SK-N-DZ (cell line): ENCODE results near the gene TBX1.
"Not testable (repeated sequence)": the region's sequence is repeated elsewhere in the genome, so short reads cannot be mapped to it uniquely, and the experiment has no call there.

Source experiments
- DNase-seq: peaks from one replicate; pipeline ENCODE4 v3.0.0-alpha.2; 2015; ENCODE audit warnings: low spot score

TBX1 gene

DNA sequence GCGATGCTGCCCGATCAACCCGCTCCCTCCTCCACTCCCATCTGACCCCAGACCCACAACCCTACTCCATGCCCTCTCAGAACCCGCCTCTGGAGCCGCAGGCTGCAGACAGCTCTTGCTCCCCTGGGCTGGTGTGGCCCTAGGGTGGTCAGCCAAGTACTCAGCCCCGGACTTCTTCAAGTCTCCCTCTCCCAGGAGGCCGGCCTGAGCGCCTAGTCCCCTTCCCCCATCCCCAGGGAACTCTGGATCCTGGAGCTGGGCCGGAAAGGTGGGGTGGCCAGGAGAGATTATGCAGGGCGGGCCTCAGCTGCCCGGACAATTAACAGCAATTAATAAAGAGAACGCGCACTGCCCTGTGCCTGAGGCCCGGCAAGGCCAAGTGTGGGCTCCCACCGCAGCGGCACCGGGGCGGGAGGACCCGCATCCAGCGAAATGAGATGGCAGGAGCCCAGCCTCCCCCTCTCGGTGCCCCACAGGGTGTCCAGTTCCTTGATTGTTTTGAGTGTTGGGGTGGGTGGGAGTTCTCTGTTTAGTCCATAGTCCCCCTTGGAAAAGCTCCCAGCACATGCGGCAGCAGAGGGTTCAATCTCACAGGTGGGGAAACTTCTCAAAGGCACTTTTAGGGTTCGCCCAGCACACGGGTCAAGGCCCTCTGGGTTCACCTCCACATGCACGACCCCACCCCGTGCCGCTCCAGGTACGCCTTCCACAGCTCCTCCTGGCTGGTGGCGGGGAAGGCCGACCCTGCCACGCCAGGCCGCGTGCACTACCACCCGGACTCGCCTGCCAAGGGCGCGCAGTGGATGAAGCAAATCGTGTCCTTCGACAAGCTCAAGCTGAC is 3.1 kb downstream of the TBX1 start:
- no peak for DNase-seq

DNA sequence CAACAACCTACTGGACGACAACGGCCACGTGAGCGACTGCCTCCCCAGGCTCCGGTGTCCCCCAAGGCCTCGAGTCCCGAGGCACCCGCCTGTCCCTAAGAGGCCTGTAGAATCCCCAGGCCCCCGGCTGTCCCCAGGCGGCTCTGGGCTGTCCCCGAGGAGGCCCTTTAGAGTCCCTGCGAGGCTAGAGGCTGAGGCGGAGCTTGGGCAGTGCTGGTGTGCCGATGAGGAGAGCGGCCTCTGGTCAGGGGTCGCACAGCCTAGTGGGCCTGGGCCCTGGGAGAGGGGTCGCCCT is 3.7 kb downstream of the TBX1 start:
- DNase-seq, result no peak

DNA sequence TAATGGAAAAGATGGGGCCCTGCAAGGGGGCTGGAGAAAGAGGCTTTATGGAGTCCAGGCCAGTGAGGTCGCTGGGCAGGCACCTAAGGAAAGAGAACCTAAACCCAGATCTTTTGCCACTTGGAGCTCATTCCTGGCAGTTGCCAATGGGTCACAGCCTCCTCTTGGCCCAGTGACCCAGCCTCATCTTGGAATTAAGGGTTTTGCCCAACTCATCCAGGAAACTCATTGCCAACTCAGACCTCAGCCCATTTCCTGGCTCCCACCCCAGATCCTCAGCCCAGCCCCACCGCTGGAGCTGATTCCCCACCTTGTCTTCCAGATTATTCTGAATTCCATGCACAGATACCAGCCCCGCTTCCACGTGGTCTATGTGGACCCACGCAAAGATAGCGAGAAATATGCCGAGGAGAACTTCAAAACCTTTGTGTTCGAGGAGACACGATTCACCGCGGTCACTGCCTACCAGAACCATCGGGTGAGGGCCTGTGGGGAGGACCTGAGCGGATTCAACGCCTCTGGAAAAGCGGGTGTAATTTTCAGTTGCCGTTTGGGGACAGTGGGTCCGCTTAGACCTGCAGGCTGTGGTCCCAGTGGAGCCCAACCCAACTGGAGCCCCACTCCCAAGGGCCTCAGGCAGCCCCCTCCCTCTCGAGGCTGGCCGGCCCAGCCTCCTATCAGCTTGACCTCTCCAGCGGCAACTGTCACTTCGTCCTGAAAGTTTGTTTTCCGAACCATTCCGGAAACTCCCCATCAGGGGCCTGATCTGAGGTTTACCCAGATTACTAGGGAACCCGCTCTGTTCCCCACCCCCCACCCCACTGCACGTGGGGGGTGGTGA is 4.3 kb downstream of the TBX1 start:
- DNase-seq, result no peak

DNA sequence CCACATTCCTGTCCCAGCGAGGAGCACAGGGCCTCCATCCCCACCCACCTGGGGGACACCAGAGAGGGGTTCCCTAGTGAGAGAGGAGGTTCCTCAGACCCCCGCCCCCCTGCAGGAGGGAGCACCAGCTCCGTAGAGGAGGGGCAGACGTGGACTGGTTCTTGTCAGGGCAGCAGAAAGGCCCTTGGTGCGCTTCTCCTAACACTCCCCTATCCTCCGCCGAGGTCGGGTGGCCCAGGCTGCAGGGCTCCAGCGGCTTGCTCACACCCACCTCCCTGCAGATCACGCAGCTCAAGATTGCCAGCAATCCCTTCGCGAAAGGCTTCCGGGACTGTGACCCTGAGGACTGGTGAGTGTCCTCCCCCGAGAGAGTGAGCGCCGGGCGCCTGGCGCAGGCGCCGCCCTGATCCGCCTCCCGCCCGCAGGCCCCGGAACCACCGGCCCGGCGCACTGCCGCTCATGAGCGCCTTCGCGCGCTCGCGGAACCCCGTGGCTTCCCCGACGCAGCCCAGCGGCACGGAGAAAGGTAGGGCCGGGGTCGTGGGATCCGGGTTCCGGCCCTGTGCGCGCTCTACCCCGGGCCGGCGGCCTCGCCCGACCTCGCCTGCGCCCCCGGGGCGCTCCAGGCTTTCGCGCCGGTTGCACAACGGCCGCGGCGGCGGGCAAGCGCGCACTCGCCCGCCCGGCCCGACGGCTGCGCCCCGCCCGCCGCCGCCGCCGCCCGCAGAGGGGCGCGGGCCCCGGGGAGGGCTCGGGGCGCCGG is 5.1 kb downstream of the TBX1 start:
- DNase-seq, result no peak

DNA sequence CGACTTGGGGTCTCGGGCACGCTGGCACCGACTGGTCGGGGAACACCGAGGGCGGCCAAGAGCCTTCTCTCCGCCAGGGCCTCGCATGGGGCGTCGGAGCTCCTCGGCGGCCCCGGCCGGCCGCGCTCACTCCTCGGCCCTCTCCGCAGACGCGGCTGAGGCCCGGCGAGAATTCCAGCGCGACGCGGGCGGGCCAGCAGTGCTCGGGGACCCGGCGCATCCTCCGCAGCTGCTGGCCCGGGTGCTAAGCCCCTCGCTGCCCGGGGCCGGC is 5.6 kb downstream of the TBX1 start:
- DNase-seq, result no peak

DNA sequence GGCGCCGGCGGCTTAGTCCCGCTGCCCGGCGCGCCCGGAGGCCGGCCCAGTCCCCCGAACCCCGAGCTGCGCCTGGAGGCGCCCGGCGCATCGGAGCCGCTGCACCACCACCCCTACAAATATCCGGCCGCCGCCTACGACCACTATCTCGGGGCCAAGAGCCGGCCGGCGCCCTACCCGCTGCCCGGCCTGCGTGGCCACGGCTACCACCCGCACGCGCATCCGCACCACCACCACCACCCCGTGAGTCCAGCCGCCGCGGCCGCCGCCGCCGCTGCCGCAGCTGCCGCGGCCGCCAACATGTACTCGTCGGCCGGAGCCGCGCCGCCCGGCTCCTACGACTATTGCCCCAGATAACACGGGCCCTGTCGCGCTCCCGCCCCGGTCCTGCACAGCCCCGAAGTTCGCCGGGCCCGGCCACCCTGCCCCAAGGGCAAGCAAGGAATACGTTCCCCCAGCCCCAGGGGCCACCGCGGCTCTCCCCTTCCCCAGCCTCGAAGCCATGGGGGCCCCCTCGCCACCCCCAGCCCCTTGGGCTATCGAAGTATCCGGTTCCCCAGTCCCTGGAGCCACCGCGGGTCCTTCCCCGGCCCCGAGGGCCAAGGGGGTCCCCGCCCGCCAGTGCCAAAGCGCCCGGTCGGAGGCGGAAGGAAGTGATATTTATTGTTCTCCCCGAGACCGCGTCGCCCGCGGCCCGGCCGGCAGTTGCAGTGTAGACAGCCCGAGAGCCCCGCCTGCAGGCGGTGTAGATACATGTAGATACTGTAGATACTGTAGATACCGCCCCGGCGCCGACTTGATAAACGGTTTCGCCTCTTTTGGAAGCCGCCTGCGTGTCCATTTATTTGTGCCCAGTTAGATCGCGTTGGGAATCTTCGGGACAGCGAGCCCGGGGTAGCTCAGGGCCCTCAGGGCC is 6.2 kb downstream of the TBX1 start:
- DNase-seq, result no peak

DNA sequence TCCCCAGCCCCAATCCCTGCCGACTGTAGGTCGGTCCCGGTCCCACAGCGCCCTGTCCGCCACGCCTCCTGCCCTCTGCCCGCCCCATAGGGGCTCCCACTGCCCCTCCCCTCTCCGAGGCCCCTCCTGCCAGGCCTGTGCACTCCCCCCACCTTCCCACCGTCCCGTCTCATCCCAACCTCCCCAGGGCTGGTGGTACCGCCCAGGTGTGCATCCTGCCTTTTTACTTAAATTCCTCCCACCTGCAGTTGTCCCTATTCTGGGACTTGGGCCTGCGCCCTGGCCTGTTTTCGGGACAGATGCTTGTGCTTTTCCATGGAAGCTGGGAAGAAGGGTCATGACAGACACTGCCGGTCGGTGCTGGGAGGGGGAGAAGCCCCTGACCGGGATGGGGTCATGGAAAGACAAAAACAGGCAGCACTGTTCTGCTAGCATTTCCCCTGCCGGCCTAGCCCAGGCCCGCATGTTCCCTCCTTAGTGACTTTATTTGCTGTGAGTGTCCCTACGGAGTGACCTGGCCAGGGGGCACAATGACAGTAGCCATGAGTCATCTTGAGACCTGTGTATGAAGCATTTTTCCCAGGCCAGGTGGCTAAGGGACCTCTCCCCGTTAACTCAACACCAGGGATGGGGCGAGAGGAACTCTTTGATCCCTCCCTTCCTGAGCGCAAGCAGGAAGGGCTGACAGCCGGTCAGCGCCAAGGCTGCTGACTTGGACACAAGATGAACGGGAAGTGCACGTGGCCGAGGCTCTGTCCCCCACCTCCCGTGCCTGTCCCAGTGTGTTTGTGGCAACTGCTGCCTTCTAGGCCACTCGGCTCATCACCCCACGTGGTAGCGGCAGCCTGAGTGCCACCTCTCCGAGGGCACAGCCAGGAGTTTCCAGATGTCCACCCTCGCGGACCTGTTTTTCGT is 7.1 kb downstream of the TBX1 start:
- no peak for DNase-seq

DNA sequence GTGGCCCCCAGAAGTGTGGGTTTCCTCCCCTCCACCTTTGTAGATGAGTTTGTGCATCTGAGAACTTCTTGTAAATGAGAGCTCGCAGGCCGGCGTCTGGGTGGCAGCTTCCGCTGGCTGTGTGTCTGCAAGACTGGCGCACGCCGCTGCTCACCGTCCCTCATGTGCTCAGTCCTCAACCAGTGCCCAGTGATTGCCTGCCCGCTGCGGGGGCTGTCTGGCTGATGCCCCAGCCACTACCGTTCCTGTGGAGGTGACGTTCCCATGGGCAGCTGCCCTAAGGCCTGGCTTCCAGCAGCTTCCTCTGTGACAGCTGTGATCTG is 8.8 kb downstream of the TBX1 start:
- DNase-seq, result no peak

DNA sequence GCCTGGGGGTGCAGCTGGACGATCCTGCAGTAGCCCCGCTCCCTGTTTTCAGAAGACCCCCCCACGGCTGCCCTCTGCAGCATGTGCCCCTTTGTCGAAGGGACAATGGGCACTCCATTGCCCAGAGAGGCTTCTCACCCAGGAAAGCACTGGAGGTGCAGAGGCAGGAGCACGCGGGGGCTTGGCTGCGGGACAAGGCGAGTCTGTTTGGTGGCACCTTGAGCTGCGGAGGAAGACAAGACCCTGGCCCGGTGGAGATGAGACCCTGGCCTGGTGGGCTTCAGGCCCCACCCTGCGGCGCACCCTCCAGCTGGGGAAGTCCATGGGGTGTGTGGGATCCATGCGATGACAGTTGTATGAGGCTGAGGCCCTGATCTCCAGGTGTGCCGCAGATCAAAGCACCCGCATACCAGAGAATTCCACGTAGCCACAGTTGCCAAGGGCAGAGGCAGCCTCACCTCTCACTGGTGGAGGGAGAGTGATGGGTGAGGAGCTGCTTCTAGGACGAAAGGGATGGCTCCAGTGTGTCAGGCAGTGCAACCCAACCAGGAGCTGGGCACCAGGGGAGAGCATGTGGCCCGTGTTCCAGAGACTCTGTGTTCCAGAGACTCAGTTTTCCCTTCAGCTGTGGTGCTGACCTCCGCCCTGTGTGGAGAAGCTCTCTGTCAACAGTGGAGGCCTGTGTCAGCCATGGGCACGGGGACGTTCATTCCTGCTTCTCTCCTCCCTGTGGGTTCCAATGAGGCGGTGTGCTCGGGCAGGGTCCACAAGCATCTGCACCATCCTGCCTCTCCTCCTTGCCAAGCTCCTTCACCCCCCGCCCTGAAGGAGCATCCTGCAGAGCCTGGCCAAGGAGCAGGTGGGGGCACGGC is 10.0 kb downstream of the TBX1 start:
- DNase-seq, result no peak

DNA sequence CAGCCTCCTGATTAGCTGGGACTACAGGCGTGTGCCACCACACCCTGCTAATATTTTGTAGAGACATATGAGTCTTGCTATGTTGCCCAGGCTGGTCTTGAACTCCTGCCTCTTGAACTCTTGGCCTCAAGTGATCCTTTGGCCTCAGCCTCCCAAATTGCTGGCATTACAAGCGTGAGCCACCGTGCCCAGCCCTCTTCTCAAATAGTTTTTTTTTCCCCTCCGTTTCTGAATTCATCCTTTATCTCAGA is 11.8 kb downstream of the TBX1 start:
- DNase-seq, result no peak

DNA sequence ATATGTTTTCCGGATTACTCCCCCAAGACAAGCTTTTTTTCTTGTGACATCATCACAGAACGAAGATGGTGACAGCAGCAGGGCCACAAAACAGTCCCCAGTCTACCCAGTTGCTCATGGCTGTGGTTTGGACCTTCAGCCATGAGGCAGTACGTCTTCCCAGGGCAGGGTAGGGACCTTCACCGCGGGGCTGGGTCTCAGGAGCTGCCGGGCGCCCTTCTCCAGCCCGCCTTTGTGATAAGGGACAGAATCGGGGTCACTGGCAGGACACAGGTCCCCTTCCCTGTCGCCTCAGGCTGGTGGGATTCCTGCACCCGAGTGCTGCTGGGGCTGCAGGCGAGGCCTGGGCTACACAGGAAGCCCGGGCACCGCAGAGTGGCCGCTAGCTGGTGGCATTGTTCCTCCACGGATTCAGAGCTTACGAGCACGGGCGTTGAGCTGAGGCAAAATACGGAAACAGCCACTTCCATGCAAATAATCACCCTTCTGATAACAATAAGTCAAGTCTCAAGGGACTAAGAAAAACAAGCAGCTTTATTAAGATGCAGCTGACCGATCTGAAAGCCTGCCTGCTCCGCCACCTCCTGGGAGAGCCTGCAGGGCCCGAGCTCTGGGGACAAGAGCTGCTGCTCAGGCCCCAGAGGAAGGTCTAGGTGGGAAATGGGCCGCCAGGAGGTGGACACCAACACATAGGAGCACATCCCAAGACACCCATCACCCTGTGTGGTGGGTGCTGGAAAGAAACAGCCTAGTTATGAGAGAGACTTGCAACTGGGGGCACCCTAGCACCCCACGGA is 12.3 kb downstream of the TBX1 start:
- no peak for DNase-seq

DNA sequence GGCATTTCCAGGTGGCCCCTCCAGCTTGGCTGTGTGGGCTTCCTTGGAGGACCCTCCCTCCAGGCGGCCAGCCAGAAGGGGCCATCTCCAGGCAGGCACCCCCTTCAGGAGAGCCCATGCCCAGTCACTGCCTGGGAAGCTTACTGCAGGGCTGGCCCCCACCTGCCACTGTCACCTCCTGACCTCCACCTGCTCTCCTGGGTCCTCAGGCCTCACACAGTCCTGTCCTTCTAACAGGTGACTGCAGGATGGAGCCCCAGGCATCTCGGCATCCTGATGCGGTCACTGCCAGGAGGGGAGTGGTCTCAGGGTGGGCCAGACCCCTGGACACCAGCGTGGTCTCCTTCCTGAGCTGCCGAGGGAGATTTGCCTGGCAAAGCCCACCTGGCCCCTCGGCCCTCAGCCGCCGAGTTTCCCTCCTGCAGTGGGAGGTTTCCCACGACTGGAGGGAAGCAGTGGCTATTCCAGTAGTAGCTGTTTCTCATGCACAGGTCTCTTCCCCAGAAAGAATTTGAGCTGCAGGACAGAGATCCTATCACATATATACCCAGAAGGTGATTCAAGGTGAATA is 13.0 kb downstream of the TBX1 start:
- no peak for DNase-seq

DNA sequence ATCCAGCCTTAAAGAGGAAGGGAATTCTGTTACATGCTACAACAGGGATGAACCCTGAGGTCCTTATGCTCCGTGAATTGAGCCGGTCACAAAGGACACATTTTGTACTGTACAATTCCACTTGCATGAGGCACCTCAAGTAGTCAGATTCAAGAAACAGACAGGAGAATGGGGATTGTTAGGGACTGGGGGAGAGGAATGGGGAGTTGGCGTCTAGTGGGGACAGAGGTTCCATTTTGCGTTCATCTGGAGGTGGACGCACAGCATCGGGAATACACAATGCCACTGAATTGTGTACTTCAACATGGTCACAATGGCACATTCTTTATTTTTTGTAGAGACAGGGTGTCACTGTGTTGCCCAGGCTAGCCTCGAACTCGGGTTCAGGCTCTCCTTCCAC is 14.1 kb downstream of the TBX1 start:
- DNase-seq, result no peak

DNA sequence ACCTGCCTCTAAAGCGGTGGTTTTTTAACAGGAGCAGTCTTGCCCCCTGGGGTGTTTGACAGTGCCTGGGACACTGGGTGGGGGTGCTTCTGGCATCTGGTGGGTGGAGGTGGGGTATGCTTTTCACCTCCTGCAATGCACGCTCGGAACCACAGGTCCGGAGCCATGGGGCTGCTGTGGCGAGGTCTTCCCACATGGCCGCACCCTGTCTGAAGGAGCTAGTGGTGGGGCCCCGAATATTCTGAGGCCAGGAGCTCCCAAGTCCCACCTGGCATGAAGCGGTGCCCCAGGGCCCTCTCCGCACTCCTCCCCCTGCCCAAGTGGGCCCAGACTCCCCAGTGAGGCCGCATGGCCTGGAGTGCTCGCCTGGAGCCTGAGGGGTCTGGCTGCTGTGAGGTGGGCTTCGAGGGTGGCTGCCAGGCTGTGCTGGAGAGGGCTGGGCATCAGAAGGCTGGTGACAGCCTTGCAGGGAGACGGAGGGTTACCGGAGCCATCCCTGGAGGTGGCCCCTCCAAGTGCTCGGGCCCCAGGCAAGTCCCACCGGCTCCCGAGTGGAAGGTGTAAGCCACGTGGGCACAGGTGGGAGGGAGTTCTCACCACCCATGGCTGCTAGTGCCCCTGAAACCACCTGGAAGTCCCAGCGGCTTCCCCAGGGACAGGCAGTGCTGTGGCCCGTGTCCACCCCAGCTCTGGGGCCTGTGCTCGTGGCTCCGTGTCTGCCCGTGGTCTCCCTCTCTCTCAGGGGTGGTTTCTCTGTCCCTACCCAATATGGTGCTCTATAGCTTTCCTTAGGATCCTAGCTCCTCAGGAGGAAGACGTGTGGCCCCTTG is 15.1 kb downstream of the TBX1 start:
- DNase-seq, result no peak

DNA sequence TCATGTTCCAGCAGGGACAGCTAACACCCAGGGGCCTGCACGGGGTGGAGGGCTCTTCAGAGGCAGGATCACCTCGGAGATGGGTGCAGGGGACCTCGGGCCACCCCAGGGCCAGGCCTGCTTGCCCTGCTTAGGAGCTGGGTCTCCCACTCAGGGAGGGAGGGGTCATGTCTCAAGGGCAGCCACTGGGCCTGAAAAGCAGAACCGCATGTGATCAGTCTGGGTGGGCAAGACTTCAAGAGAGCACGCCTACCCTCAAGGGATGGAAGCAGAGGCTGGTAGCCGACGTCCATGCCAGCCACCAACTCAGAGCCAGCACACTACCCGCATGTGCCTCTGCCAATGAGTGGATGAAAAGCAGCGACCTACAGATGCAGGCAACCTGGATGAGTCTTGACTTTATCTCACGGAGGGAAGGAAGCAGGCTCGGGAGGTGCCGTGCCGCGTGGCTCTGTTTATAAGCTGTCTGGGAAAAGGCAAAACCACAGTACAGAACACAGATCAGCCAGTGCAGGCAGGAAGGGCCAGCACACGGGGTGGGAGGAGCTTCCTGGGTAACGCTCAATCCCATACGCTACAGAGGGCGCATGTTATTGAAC is 16.0 kb downstream of the TBX1 start:
- no peak for DNase-seq

DNA sequence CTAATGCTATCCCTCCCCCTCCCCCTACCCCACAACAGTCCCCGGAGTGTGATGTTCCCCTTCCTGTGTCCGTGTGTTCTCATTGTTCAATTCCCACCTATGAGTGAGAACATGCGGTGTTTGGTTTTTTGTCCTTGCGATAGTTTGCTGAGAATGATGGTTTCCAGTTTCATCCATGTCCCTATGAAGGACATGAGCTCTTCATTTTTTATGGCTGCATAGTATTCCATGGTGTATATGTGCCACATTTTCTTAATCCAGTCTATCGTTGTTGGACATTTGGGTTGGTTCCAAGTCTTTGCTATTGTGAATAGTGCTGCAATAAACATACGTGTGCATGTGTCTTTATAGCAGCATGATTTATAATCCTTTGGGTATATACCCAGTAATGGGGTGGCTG is 16.6 kb downstream of the TBX1 start:
- DNase-seq, result not testable (repeated sequence)

DNA sequence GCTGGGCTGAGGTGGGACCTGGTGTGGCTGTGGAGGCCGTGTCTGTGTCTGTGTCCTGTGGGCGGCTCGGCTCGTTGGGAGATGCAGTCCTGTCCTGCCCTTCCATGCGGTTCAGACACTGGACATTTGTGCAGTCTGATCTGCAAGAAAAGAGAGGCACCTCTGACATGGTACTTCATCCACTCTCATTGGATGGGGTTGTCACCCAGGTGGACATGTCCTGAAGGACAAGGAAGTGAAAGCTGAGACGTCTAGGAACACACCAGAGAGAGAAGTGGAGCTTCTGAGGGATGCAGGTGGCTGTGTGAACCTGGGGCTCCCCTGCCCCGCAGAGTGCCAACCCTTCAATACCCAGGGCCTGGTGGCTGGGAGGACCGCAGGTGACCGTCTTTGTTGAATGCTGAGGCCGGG is 18.4 kb downstream of the TBX1 start:
- no peak for DNase-seq
